Measurements from ENCODE around the gene LRRC56. TPM values are rescaled to one million over a fixed set of nuclear protein-coding genes. Genes with fewer than 3 reads are reported as not detected.
A peak's percentile ranks its signal among the peaks of the same experiment; 100 is the strongest.

LRRC56 gene
- total RNA-seq, 1 experiment from 2014 or later = 3.4 TPM

DNA sequence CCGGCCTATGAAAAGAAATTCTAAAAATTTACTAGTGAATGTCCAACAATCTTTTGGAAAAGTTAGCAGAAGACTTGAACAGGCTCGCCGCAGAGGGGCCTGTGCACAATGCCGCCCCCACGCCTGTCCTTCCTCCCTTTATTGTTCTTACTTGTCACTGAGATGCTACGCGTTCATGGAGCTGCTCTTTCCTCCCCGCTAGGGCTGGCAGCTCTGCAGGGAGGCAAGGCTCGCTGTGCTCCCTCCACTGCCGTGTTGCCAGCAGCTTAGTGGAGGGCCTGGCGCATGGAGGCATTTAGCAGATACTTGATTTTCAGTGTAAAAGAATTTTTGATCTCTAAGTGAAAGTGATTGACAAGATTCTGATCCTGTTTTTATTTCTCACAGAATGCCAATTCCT is 53.7 kb downstream of the LRRC56 start:
- no peak overlapping the region for H3K4me3 Mint-ChIP-seq

More for the DNA sequence above, 53.7 kb downstream of the LRRC56 start:
- H4K91ac ChIP-seq (ENCODE audit: insufficient read length, low read depth, low read length) = no peak overlapping the region
- H3T11ph ChIP-seq (ENCODE audit: low read length) = no peak overlapping the region
- H2BK20ac ChIP-seq (ENCODE audit: low read depth, low read length, poor library complexity, severe bottlenecking) = no peak overlapping the region
- peak overlapping the region in 1 of 3 experiments; percentile 42; a peak in 2 of 7 replicates for H3K27ac Mint-ChIP-seq
- peaks cover 58 to 93% (median 90%) of the 10 kb centered on the region in 3 experiments for H3K36me3 Mint-ChIP-seq (ENCODE audit: insufficient read depth in 1 of 3, low read depth in 3 of 3)
- H2BK5ac ChIP-seq (ENCODE audit: insufficient read length, low read length) = no peak overlapping the region
- H3K9ac ChIP-seq (ENCODE audit: extremely low read depth, insufficient read length, low read length) = no peak overlapping the region
- H2AK5ac ChIP-seq (ENCODE audit: insufficient read length, low read length) = no peak overlapping the region
- no peak overlapping the region for H3K14ac ChIP-seq (ENCODE audit: insufficient read depth, low read length)
- H3K79me2 ChIP-seq (ENCODE audit: insufficient read depth, low read length) = no peaks in the 10 kb centered on the region; the same call in 1 of the 2 replicates
- no peak overlapping the region for H2BK120ac ChIP-seq (ENCODE audit: low read depth, low read length, poor library complexity, severe bottlenecking)
- WGBS (ENCODE audit: extremely low coverage, insufficient read length, low lambda C conversion rate) = no CpG with 5 or more reads among the region's 11 CpGs
- no peaks in the 10 kb centered on the region for H3K23me2 ChIP-seq (ENCODE audit: insufficient read length, low read depth, low read length, poor library complexity, severe bottlenecking)
- no peak overlapping the region for H3K56ac ChIP-seq (ENCODE audit: insufficient read length, low read depth, low read length)
- no peak overlapping the region for H4K5ac ChIP-seq (ENCODE audit: insufficient read length, low read depth, low read length)
- H2AFZ ChIP-seq (ENCODE audit: low read length) = no peak overlapping the region
- no peak overlapping the region for H3K4ac ChIP-seq (ENCODE audit: low read depth, low read length)
- H3K9me3 Mint-ChIP-seq = no peaks in the 10 kb centered on the region
- no peak overlapping the region for H3K27ac ChIP-seq (ENCODE audit: insufficient read length, low read depth, low read length)
- H2BK15ac ChIP-seq (ENCODE audit: low read depth, low read length) = no peak overlapping the region
- H2BK12ac ChIP-seq (ENCODE audit: insufficient read length, low read depth, low read length) = no peak overlapping the region
- H3K23ac ChIP-seq (ENCODE audit: insufficient read length, low read depth, low read length) = no peak overlapping the region
- H3K4me1 ChIP-seq (ENCODE audit: insufficient read depth, low read length) = no peaks in the 10 kb centered on the region
- no peaks in the 10 kb centered on the region for H4K20me1 ChIP-seq (ENCODE audit: control insufficient read depth, insufficient read depth, insufficient read length)
- H3K9me3 ChIP-seq (ENCODE audit: control insufficient read depth, low read depth, low read length) = no peaks in the 10 kb centered on the region
- TF ChIP-seq, protein P1, sequence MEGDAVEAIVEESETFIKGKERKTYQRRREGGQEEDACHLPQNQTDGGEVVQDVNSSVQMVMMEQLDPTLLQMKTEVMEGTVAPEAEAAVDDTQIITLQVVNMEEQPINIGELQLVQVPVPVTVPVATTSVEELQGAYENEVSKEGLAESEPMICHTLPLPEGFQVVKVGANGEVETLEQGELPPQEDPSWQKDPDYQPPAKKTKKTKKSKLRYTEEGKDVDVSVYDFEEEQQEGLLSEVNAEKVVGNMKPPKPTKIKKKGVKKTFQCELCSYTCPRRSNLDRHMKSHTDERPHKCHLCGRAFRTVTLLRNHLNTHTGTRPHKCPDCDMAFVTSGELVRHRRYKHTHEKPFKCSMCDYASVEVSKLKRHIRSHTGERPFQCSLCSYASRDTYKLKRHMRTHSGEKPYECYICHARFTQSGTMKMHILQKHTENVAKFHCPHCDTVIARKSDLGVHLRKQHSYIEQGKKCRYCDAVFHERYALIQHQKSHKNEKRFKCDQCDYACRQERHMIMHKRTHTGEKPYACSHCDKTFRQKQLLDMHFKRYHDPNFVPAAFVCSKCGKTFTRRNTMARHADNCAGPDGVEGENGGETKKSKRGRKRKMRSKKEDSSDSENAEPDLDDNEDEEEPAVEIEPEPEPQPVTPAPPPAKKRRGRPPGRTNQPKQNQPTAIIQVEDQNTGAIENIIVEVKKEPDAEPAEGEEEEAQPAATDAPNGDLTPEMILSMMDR (conservative IDR thresholded peaks at IDR 0.05) = no peak
- H3K18ac ChIP-seq (ENCODE audit: insufficient read length, low read depth, low read length) = no peak overlapping the region
- H4K8ac ChIP-seq (replicated peaks; ENCODE audit: insufficient read length, low read depth, low read length) = no peak overlapping the region
- H3K79me1 ChIP-seq (ENCODE audit: insufficient read depth, low read depth, low read length, poor library complexity, severe bottlenecking) = peaks cover 4% of the 10 kb centered on the region
- no peaks in the 10 kb centered on the region for H3K27me3 ChIP-seq (ENCODE audit: insufficient read depth, low read length)
- no peaks in the 10 kb centered on the region for H3K4me1 Mint-ChIP-seq
- no peak overlapping the region for H3K4me2 ChIP-seq (ENCODE audit: insufficient read depth, insufficient read length, low read length)
- no peak for DNase-seq
- H3K27me3 Mint-ChIP-seq (ENCODE audit: low read depth) = no peaks in the 10 kb centered on the region
